Ascending aorta (tissue), 2 donors: ENCODE results near the gene FBXW11. TPM values are rescaled to one million over a fixed set of nuclear protein-coding genes. Genes with fewer than 3 reads are reported as not detected.

ENCODE experiments used
- DNase-seq, 2 donors: peaks; one replicate each; pipeline ENCODE4 v3.0.0-alpha.2; 2019; ENCODE audit warnings: low spot score in 2 of 2
- H3K27ac ChIP-seq, 2 donors: fragments of 200-600 bp; sonication (generic); one replicate each; pipeline ENCODE4 v1.5.1; 2016 to 2017; ENCODE audit warnings: mild to moderate bottlenecking in 1 of 2
- H3K27me3 ChIP-seq: fragments of 200-600 bp; sonication (generic); one replicate; pipeline ENCODE4 v1.5.1; 2017
- H3K36me3 ChIP-seq, 2 donors: fragments of 200-600 bp; sonication (generic); one replicate each; pipeline ENCODE4 v1.5.1; 2016
- H3K4me1 ChIP-seq, 2 donors: fragments of 200-600 bp; sonication (generic); one replicate each; pipeline ENCODE4 v1.5.1; 2016 to 2017; ENCODE audit warnings: mild to moderate bottlenecking in 1 of 2
- H3K4me3 ChIP-seq, 2 donors: fragments of 200-600 bp; sonication (generic); one replicate each; pipeline ENCODE4 v1.5.1; 2016 to 2017; ENCODE audit warnings: mild to moderate bottlenecking in 1 of 2
- H3K9me3 ChIP-seq, 2 donors: fragments of 200-600 bp; sonication (generic); one replicate each; pipeline ENCODE4 v1.5.1; 2016
- intact Hi-C: fragments of 100-400 bp; cut with DNase I; formaldehyde crosslinking; loops from one replicate; pipeline ENCODE4 v1.15.1; 2023
- total RNA-seq: library from RNA; depleted of rRNA; stranded (reverse); fragments of >200 nt; gene quantifications from one replicate; pipeline ENCODE4 v1.1.0, GENCODE V29; 2016
- TF ChIP-seq, protein P1 (sequence below), 3 experiments: fragments of 200-600 bp in 2 of 3; fragments of 450-650 bp in 1 of 3; sonication (generic) in 2 of 3; IDR thresholded peaks; one replicate each; pipeline ENCODE4 v1.5.1; 2016 to 2019; ENCODE audit warnings: antibody characterized with exemption in 3 of 3, mild to moderate bottlenecking in 1 of 3, moderate library complexity in 1 of 3

Gene FBXW11
- total RNA-seq, 1 donor from 2014 or later = 34.6 TPM

DNA sequence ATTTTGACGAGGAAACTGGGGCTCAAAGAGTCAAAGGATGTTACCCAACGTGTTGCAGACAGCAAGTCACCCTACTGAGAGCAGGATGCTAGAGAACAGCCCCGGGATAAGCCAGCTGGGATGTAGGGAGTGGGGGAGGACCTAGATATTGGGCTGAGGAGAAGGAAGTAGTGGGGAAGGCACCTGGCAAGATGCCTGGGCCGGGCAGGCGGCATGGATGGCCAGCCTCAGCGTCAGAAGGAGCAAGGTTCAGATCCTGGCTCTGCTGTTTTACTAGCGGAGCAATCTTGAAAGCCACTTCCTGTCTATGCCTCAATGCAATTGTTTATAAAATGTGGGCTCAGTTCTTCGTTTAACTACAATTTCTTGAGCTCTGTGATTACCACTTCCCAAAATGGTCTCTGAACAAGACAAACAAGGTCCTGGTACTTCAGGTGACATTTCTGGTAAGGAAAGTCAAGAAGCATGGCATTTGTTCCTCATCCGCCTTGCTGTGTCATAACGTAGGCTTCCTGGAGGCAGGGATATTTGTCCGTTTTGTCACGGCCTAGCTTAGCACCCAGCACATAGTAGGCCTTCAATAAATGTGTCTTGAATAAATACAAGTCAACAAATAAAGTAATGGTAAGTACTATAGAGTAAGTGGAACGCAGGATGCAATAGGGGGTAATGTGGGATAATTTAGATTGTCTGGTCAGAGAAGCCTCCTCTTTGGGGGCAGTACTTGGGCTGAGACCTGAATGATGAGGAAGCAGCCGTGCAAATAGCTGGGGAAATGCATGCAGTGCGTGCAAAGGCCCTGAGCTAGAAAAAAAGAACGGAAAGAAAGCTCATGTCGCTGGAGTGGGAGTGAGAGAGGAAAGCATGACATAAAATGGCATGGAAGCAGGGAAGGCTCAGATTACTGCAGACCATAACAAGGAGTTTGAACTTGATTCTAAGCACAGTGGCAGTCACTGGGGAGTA, 150.4 kb downstream of the FBXW11 start:
- intact Hi-C loops = loop anchor here (5.0 kb wide), 1 partner anchor 439 kb away; the partner anchor contains the start of gene FGF18
- Histone ChIP-seq H3K27me3 (no peaks in the 10 kb centered on the region), H3K9me3 (no peaks in the 10 kb centered on the region), H3K4me3 (no peak overlapping the region), H3K4me1 (no peaks in the 10 kb centered on the region), H3K27ac (no peak overlapping the region), H3K36me3 (peaks cover 0 to 8% of the 10 kb centered on the region in 2 donors)
- no peak for DNase-seq
- TF ChIP-seq, protein P1, sequence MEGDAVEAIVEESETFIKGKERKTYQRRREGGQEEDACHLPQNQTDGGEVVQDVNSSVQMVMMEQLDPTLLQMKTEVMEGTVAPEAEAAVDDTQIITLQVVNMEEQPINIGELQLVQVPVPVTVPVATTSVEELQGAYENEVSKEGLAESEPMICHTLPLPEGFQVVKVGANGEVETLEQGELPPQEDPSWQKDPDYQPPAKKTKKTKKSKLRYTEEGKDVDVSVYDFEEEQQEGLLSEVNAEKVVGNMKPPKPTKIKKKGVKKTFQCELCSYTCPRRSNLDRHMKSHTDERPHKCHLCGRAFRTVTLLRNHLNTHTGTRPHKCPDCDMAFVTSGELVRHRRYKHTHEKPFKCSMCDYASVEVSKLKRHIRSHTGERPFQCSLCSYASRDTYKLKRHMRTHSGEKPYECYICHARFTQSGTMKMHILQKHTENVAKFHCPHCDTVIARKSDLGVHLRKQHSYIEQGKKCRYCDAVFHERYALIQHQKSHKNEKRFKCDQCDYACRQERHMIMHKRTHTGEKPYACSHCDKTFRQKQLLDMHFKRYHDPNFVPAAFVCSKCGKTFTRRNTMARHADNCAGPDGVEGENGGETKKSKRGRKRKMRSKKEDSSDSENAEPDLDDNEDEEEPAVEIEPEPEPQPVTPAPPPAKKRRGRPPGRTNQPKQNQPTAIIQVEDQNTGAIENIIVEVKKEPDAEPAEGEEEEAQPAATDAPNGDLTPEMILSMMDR (IDR thresholded peaks at IDR 0.05) = no peak

DNA sequence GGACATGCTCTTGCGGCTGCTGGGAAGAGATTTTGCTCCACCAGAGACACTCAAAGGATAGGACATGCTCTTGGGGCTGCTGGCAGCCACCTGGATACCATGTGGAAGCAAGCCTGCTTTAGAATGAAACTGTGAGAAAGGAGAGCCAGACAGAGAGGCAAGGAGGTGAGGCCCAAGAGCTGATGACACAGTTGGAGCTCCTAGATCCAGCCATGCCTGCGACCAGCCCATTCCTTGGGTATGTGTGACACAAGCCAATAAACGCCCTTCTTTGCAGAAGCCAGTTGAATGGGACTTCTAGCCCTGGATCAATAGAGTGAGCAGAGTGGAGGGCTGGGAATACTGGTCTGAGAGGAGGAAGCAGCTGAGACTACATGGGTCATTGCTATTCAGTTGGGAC, 151.2 kb downstream of the FBXW11 start:
- Histone ChIP-seq H3K4me1 (no peaks in the 10 kb centered on the region), H3K36me3 (peaks cover 0 to 6% of the 10 kb centered on the region in 2 donors), H3K27me3 (no peaks in the 10 kb centered on the region), H3K9me3 (no peaks in the 10 kb centered on the region), H3K27ac (no peak overlapping the region), H3K4me3 (no peak overlapping the region)
- TF ChIP-seq, protein P1 (IDR thresholded peaks at IDR 0.05) = no peak
- intact Hi-C loops = loop anchor here (5.0 kb wide), 1 partner anchor 438 kb away; the partner anchor contains the start of gene FGF18
- no peak for DNase-seq

DNA sequence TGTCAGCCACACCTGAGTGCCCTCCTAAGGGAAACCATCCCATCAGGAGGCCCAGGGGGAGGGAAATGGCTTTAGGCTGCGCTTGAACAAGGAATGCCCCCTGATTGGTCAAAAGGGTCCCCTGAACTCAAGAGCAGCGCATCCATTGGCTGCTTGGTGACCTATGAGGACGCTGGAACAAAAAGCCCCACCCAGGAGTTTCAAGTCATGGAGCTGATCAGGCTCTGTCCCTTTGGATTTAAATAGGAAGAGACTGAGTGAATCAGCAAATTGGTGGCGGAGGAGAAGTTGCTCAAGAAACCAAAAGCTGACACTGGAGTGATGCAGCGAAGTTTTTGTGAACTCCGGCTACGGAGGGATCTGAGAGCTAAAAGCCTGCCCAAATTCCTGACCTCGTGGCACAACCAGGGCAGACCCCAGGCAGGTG, 154.2 kb downstream of the FBXW11 start:
- Histone ChIP-seq H3K27me3 (no peaks in the 10 kb centered on the region), H3K9me3 (no peaks in the 10 kb centered on the region), H3K4me3 (no peak overlapping the region), H3K27ac (no peak overlapping the region), H3K36me3 (no peaks in the 10 kb centered on the region), H3K4me1 (peaks cover 0 to 3% of the 10 kb centered on the region in 2 donors)
- TF ChIP-seq, protein P1 (IDR thresholded peaks at IDR 0.05) = no peak
- intact Hi-C loops = no loop called here
- no peak for DNase-seq

DNA sequence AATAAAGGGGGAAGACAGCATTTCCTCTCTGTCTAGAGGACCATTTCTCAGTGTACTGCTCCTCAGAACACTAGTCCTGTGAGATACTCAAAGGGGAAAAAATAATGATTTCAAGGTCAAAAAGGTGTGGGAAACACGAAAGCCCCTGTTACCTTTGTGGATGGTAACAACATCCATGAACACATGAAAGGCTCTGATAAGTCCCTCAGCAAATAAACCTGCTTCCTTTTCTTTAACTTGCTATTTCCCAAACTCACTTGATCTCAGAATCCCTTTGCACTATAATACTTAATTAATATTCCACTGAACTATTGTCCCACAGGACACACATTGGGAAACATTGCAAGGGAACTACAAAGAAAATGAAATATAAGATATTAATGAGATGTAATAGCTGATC, 155.2 kb downstream of the FBXW11 start:
- DNase-seq = no peak
- Histone ChIP-seq H3K27ac (no peak overlapping the region), H3K4me3 (no peak overlapping the region), H3K9me3 (no peaks in the 10 kb centered on the region), H3K27me3 (no peaks in the 10 kb centered on the region), H3K4me1 (peaks cover 0 to 3% of the 10 kb centered on the region in 2 donors), H3K36me3 (no peaks in the 10 kb centered on the region)
- TF ChIP-seq, protein P1 (IDR thresholded peaks at IDR 0.05) = no peak
- intact Hi-C loops = no loop called here

DNA sequence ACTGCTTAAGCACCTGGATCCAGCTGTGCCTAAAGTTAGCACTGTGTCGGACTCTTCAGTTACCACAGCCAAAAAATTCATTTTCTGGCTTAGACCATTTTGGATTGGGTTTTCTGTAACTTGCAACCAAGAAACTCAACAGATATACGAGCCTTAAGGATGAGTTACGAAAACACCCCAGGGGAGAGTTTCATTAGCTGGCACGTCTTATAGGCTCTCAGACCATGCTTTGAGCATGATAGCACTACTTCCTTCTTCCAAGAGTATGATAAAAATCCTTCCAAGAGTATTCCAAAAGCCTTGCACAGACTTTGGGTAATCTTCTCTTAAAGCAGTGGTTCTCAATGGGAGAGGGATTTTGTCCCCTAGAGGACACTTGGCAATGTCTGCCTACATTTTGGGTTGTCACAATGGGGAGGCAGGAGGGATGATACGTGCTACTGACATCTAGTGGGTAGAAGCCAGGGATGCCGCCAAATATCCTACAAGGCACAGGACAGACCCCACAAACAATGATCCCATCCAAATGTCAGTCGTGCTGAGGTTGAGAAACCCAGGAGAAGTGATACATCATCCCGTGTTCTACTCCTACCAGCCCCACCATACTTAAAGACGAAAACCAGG, 156.0 kb downstream of the FBXW11 start:
- H3K27ac ChIP-seq = no peak overlapping the region
- H3K4me3 ChIP-seq = no peak overlapping the region
- intact Hi-C loops = no loop called here
- H3K27me3 ChIP-seq = no peaks in the 10 kb centered on the region
- no peaks in the 10 kb centered on the region for H3K36me3 ChIP-seq
- no peak for DNase-seq
- TF ChIP-seq, protein P1 (IDR thresholded peaks at IDR 0.05) = no peak
- H3K4me1 ChIP-seq = peaks cover 0 to 3% of the 10 kb centered on the region in 2 donors
- no peaks in the 10 kb centered on the region for H3K9me3 ChIP-seq
